PC-3 (cell line): ENCODE data around the gene TAP2.

Experiments used
- EZH2 ChIP-seq: fragments of 300-600 bp; sonication (generic); IDR thresholded peaks from one replicate; pipeline ENCODE4 v1.6.1; 2017; ENCODE audit warnings: antibody characterized with exemption, mild to moderate bottlenecking, low read length; ENCODE audit not compliant: unreplicated experiment
- EZH2phosphoT487 ChIP-seq: fragments of 300-600 bp; sonication (generic); IDR thresholded peaks from 2 replicates; pipeline ENCODE4 v1.6.1; 2018; ENCODE audit warnings: mild to moderate bottlenecking, antibody characterized with exemption, low read length, borderline replicate concordance
- TF ChIP-seq, protein P1 (sequence below): fragments of 300-600 bp; sonication (generic); conservative IDR thresholded peaks from 2 replicates; pipeline ENCODE4 v1.5.1; 2017; ENCODE audit warnings: antibody characterized with exemption, low read depth, mild to moderate bottlenecking, low read length

DNA sequence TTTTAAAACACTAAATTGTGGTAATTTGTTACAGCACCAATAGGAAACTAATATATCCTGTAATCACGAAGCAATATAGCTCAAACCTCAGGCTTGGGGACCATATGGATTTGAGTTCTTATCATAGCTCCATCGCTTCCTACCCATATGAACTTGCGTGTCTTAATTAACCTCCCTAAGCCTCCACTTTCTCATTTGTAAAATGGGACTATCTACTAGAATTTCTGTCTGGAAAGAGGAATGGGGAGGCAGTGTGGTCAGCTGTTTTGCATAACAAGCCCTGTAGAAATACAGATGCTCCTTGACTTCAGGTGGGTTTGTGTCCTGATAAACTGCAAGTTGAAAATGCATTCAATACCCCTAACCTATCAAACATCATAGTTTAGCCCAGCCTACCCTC, 38.8 kb downstream of the TAP2 start:
- TF ChIP-seq EZH2 = no peak
- TF ChIP-seq, protein P1, sequence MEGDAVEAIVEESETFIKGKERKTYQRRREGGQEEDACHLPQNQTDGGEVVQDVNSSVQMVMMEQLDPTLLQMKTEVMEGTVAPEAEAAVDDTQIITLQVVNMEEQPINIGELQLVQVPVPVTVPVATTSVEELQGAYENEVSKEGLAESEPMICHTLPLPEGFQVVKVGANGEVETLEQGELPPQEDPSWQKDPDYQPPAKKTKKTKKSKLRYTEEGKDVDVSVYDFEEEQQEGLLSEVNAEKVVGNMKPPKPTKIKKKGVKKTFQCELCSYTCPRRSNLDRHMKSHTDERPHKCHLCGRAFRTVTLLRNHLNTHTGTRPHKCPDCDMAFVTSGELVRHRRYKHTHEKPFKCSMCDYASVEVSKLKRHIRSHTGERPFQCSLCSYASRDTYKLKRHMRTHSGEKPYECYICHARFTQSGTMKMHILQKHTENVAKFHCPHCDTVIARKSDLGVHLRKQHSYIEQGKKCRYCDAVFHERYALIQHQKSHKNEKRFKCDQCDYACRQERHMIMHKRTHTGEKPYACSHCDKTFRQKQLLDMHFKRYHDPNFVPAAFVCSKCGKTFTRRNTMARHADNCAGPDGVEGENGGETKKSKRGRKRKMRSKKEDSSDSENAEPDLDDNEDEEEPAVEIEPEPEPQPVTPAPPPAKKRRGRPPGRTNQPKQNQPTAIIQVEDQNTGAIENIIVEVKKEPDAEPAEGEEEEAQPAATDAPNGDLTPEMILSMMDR = no peak
- no peak for TF ChIP-seq EZH2phosphoT487
